Thymus (tissue), 11 donors: Measurements from ENCODE around the gene ZP3. TPM values are rescaled to one million over a fixed set of nuclear protein-coding genes. Genes with fewer than 3 reads are reported as not detected.
"Not testable (repeated sequence)": the region's sequence is repeated elsewhere in the genome, so short reads cannot be mapped to it uniquely, and the experiment has no call there.

Source experiments
- DNase-seq, 9 donors: peaks; one replicate each; pipeline ENCODE4 v3.0.0-alpha.2; 2013; ENCODE audit warnings: low spot score in 9 of 9, low read depth in 6 of 9, missing footprints in 1 of 9
- H3K27ac ChIP-seq, 2 donors: one replicate each; pipeline ENCODE4 v1.5.1; 2013; ENCODE audit warnings: control low read depth in 1 of 2, low read depth in 1 of 2, low read length in 1 of 2, mild to moderate bottlenecking in 1 of 2, moderate library complexity in 1 of 2
- H3K27me3 ChIP-seq, 2 donors: one replicate each; pipeline ENCODE4 v1.5.1; 2013; ENCODE audit warnings: low read length in 1 of 2; ENCODE audit not compliant: control insufficient read depth in 2 of 2, insufficient read depth in 1 of 2
- H3K36me3 ChIP-seq, 2 donors: one replicate each; pipeline ENCODE4 v1.5.1; 2013; ENCODE audit warnings: low read length in 1 of 2, mild to moderate bottlenecking in 1 of 2, moderate library complexity in 1 of 2; ENCODE audit not compliant: control insufficient read depth in 2 of 2, insufficient read depth in 2 of 2
- H3K4me1 ChIP-seq, 2 donors: one replicate each; pipeline ENCODE4 v1.5.1; 2013; ENCODE audit warnings: low read length in 2 of 2; ENCODE audit not compliant: control insufficient read depth in 2 of 2, insufficient read depth in 2 of 2
- H3K4me3 ChIP-seq, 2 donors: one replicate each; pipeline ENCODE4 v1.5.1; 2013; ENCODE audit warnings: low read length in 2 of 2, control low read depth in 1 of 2, mild to moderate bottlenecking in 1 of 2
- H3K9me3 ChIP-seq, 2 donors: one replicate each; pipeline ENCODE4 v1.5.1; 2013; ENCODE audit warnings: low read length in 1 of 2, mild to moderate bottlenecking in 1 of 2; ENCODE audit not compliant: control insufficient read depth in 2 of 2, insufficient read depth in 1 of 2
- WGBS: extraction: QIAGEN DNeasy Blood & Tissue Kit; methylation state at CpG from one replicate; pipeline ENCODE4 v1.1.7; 2013; 5-methylcytosine and 5-hydroxymethylcytosine counted together
- polyA plus RNA-seq: library from polyadenylated mRNA; stranded (reverse); fragments of 200-250 nt; gene quantifications from one replicate; pipeline ENCODE4 v1.2.3, GENCODE V29; 2013
- total RNA-seq: library from RNA; stranded (reverse); fragments of 120-200 nt; gene quantifications from one replicate; pipeline ENCODE4 v1.2.4, GENCODE V29; 2013
- donor health status: healthy.

ZP3 gene
- total and polyA plus RNA-seq, 2 donors = 1.6 to 2.3 TPM

DNA sequence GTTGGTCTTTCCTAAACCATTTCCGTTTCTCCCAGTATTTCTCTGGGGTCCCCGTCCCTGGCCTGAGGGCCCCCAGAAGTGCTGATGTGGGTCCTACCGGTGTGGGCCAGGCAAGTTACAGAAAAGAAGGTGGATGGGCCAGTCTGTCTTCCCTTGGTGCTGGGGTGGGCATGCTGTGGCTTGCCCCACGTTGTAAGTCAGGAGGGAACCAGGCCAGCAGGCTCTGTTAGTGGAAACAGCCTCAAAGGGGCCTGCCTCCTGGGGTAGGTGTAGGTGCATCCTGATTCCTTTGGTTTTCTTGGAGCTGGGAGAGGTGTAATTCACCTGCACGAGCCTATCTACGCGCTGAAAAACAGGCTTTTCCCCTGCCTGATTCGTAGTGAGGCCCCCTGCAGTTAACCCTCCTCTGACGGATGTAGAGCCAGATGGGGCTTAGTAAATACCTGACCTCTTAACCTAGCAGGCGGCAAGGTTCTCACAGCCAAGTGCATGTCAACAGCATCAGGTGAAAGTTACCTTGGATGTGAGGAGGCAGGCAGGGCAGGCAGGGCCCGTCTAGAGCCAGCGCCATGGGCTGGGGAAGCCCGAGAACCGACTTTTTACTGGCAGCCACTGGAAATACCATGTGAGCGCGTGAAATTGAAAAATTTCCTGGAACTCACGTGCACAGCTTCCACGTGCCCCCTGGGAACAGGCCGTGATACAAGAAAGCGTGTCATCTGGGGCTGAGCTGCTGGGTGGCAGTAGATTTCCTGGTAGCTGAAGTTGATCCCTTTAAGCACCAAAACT lies 61.3 kb downstream of the ZP3 start:
- H3K27me3 ChIP-seq, H3K4me1 ChIP-seq, H3K9me3 ChIP-seq, H3K4me3 ChIP-seq, DNase-seq: not testable (repeated sequence)
- peaks cover 8 to 14% of the 10 kb centered on the region in 2 donors for H3K36me3 ChIP-seq
- 71% methylated on average over 5 of the region's 20 CpGs for WGBS
- H3K27ac ChIP-seq = peak overlapping the region in 1 of 2 donors; percentile 84

DNA sequence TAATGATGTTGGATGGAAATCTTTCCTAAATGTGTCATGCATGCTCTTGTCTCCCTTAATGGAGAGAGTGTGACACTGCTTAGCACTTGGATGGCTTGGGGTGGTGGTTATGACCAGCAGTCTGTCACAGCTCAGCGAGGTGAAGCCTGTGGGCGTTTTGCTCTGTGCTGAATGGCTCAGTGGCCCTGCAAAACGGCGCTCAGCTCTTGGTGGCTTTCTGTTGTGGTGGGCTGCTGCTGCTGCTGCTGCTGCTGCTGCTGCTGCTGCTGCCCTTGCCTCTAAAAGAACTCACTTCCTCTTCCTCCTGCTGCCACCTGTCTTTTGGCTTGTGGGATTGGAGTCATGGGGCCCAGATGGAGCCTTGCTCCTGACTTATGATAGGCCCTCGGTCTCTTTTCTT lies 61.9 kb downstream of the ZP3 start:
- not testable (repeated sequence) for H3K27me3 ChIP-seq, H3K27ac ChIP-seq, H3K4me1 ChIP-seq, DNase-seq, H3K9me3 ChIP-seq, H3K4me3 ChIP-seq
- 0% methylated on average over 2 of the region's 5 CpGs for WGBS
- peaks cover 8 to 14% of the 10 kb centered on the region in 2 donors for H3K36me3 ChIP-seq

DNA sequence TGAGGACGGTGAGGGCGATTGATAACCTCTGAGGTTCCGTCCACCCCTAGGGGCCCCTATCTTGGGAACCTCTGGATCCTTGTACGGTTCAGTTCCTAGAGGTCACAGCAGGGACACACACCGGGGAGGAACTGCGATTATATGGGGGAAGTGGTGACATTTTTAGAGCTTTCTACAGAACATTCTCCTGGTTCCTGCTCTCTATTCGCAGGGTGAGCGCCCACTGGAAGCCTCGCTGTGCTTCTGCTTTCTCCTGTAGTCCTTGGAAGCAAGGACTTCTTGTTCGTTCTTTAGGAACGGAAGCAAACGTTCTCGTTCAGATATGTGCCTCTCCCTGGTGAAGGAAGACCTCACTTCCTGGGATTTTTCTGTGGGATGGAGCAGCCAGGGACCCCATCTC lies 63.2 kb downstream of the ZP3 start:
- 87% methylated on average over 8 of the region's 13 CpGs for WGBS

More for the DNA sequence above, 63.2 kb downstream of the ZP3 start:
- not testable (repeated sequence) for H3K9me3 ChIP-seq, H3K27ac ChIP-seq, H3K4me3 ChIP-seq, DNase-seq, H3K4me1 ChIP-seq, H3K27me3 ChIP-seq, H3K36me3 ChIP-seq

Other genes starting within 250 kb of the ZP3 start
- gene SRRM3, start 223.1 kb upstream of the ZP3 start, total RNA-seq = 0.05 TPM
- 1.4 TPM for gene SRRM3, start 223.1 kb upstream of the ZP3 start, polyA plus RNA-seq
- gene HSPB1, start 122.3 kb upstream of the ZP3 start, total RNA-seq = 67.7 TPM
- gene HSPB1, start 122.3 kb upstream of the ZP3 start, polyA plus RNA-seq = 1,040 TPM
- 16.0 TPM for gene YWHAG, start 66.0 kb upstream of the ZP3 start, total RNA-seq
- gene YWHAG, start 66.0 kb upstream of the ZP3 start, polyA plus RNA-seq = 47.1 TPM
- 0.71 TPM for gene SSC4D, start 15.3 kb upstream of the ZP3 start, total RNA-seq
- 0.96 TPM for gene SSC4D, start 15.3 kb upstream of the ZP3 start, polyA plus RNA-seq
- gene DTX2, start 36.8 kb downstream of the ZP3 start, total RNA-seq = 7.9 TPM
- gene DTX2, start 36.8 kb downstream of the ZP3 start, polyA plus RNA-seq = 50.3 TPM
- 0.33 TPM for gene UPK3B, start 85.6 kb downstream of the ZP3 start, total RNA-seq
- 2.1 TPM for gene UPK3B, start 85.6 kb downstream of the ZP3 start, polyA plus RNA-seq
- gene SPDYE16, start 118.3 kb downstream of the ZP3 start, total RNA-seq = 0.14 TPM
- 0.27 TPM for gene SPDYE16, start 118.3 kb downstream of the ZP3 start, polyA plus RNA-seq
- 2.1 TPM for gene POMZP3, start 202.3 kb downstream of the ZP3 start, total RNA-seq
- 14.3 TPM for gene POMZP3, start 202.3 kb downstream of the ZP3 start, polyA plus RNA-seq